Measurements from ENCODE around the gene SAA2. TPM values are rescaled to one million over a fixed set of nuclear protein-coding genes. Genes with fewer than 3 reads are reported as not detected.

Gene SAA2
- not detected in 2 replicates for total RNA-seq (2022)
- Bru-seq, nascent RNA: percentile 18 among the genes with signal in this experiment
- BruChase-seq, experiment 1, labeled RNA remaining after a 2-hour chase: percentile 14 among the genes with signal in this experiment
- BruChase-seq, experiment 2, labeled RNA remaining after a 6-hour chase: not detected
- long read RNA-seq: 0 reads

GRCh38 chr11:18248561-18248960 is at the start of gene SAA2:
SAA2 (minus strand) TSS chr11:18248668; CDS start chr11:18248011, 657 bp downstream.
- TF ChIP-seq CTCF (IDR thresholded peaks at IDR 0.05; ENCODE audit: insufficient read depth in 1 of 2, low read depth in 1 of 2, low read length in 1 of 2, severe bottlenecking in 1 of 2, unreplicated experiment in 1 of 2): no peak

GRCh38 chr11:18295316-18295715 is 46.8 kb upstream of the SAA2 start:
- BruUV-seq (replicated peaks): no TSS peak
- H3K27ac Mint-ChIP-seq (ENCODE audit: unreplicated experiment): no peak overlapping the region
- no peak overlapping the region for H3K4me3 ChIP-seq (ENCODE audit: low read depth, low read length)
- peaks cover 1% of the 10 kb centered on the region; the same call in 1 of the 2 replicates for H3K36me3 ChIP-seq (ENCODE audit: control insufficient read depth, insufficient read depth, low read length)
- no peaks in the 10 kb centered on the region for H3K27me3 ChIP-seq (replicated peaks; ENCODE audit: control insufficient read depth, insufficient read depth, low read length)
- intact Hi-C loops (cut with micrococcal nuclease; ENCODE audit: unreplicated experiment): no loop called here
- H3K27me3 Mint-ChIP-seq (ENCODE audit: insufficient read depth, unreplicated experiment): no peaks in the 10 kb centered on the region
- no peak overlapping the region for H3K4me3 Mint-ChIP-seq (ENCODE audit: unreplicated experiment)
- H3K4me1 ChIP-seq: no peaks in the 10 kb centered on the region
- H3K9me3 Mint-ChIP-seq (ENCODE audit: unreplicated experiment): no peaks in the 10 kb centered on the region
- ChIA-PET CTCF (no interaction called here), POLR2A (no interaction called here)
- H3K36me3 Mint-ChIP-seq (ENCODE audit: insufficient read depth, unreplicated experiment): peaks cover 59% of the 10 kb centered on the region
- no peaks in the 10 kb centered on the region for H3K4me1 Mint-ChIP-seq (ENCODE audit: low read depth, unreplicated experiment)
- no peaks in the 10 kb centered on the region for H3K9me3 ChIP-seq
- no peak for DNase-seq
- no peak for TF ChIP-seq CTCF (IDR thresholded peaks at IDR 0.05; ENCODE audit: insufficient read depth in 1 of 2, low read depth in 1 of 2, low read length in 1 of 2, severe bottlenecking in 1 of 2, unreplicated experiment in 1 of 2)

More at GRCh38 chr11:18248561-18248960, at the start of gene SAA2:
- DNase-seq: no peak
- BruUV-seq (replicated peaks): no TSS peak
- no peak within 1 kb of the TSS for H3K27ac Mint-ChIP-seq (ENCODE audit: unreplicated experiment)
- no peaks in the 10 kb centered on the region for H3K4me1 ChIP-seq
- H3K4me3 ChIP-seq (ENCODE audit: low read depth, low read length): no peak within 1 kb of the TSS
- peaks cover 3% of the 10 kb centered on the region for H3K27me3 Mint-ChIP-seq (ENCODE audit: insufficient read depth, unreplicated experiment)
- no peak within 1 kb of the TSS for H3K4me3 Mint-ChIP-seq (ENCODE audit: unreplicated experiment)
- no peaks in the 10 kb centered on the region for H3K36me3 ChIP-seq (ENCODE audit: control insufficient read depth, insufficient read depth, low read length)
- no peaks in the 10 kb centered on the region for H3K27me3 ChIP-seq (replicated peaks; ENCODE audit: control insufficient read depth, insufficient read depth, low read length)
- H3K9me3 ChIP-seq: no peaks in the 10 kb centered on the region
- H3K36me3 Mint-ChIP-seq (ENCODE audit: insufficient read depth, unreplicated experiment): no peaks in the 10 kb centered on the region
- no peaks in the 10 kb centered on the region for H3K4me1 Mint-ChIP-seq (ENCODE audit: low read depth, unreplicated experiment)
- H3K9me3 Mint-ChIP-seq (ENCODE audit: unreplicated experiment): no peaks in the 10 kb centered on the region
- intact Hi-C loops (cut with micrococcal nuclease; ENCODE audit: unreplicated experiment): loop anchor here (10.0 kb wide), 2 partner anchors 146 to 276 kb away; partner anchors contain the start of genes LDHA and TSG101
- ChIA-PET CTCF (no interaction called here), POLR2A (no interaction called here)

GRCh38 chr11:18294862-18295261 is 46.4 kb upstream of the SAA2 start:
- ChIA-PET CTCF (no interaction called here), POLR2A (no interaction called here)
- DNase-seq: no peak
- intact Hi-C loops (cut with micrococcal nuclease; ENCODE audit: unreplicated experiment): no loop called here
- TF ChIP-seq CTCF (IDR thresholded peaks at IDR 0.05; ENCODE audit: insufficient read depth in 1 of 2, low read depth in 1 of 2, low read length in 1 of 2, severe bottlenecking in 1 of 2, unreplicated experiment in 1 of 2): no peak
- Mint-ChIP-seq H3K36me3 (ENCODE audit: insufficient read depth, unreplicated experiment) (peaks cover 59% of the 10 kb centered on the region), H3K4me1 (ENCODE audit: low read depth, unreplicated experiment) (no peaks in the 10 kb centered on the region), H3K9me3 (ENCODE audit: unreplicated experiment) (no peaks in the 10 kb centered on the region), H3K27me3 (ENCODE audit: insufficient read depth, unreplicated experiment) (no peaks in the 10 kb centered on the region), H3K4me3 (ENCODE audit: unreplicated experiment) (no peak overlapping the region), H3K27ac (ENCODE audit: unreplicated experiment) (no peak overlapping the region)
- Histone ChIP-seq H3K4me3 (ENCODE audit: low read depth, low read length) (no peak overlapping the region), H3K27me3 (replicated peaks; ENCODE audit: control insufficient read depth, insufficient read depth, low read length) (no peaks in the 10 kb centered on the region), H3K36me3 (ENCODE audit: control insufficient read depth, insufficient read depth, low read length) (peaks cover 1% of the 10 kb centered on the region; the same call in 1 of the 2 replicates), H3K4me1 (no peaks in the 10 kb centered on the region), H3K9me3 (no peaks in the 10 kb centered on the region)
- BruUV-seq (replicated peaks): no TSS peak
